Measurements from ENCODE around the gene BORCS6. TPM values are rescaled to one million over a fixed set of nuclear protein-coding genes. Genes with fewer than 3 reads are reported as not detected.

Gene BORCS6
- total and polyA plus RNA-seq, 9 of the 15 experiments (the other 6 are each of a cell fraction or from before 2014, with no cell fraction given): 0.01 to 7.4 (median 2.3) TPM

DNA sequence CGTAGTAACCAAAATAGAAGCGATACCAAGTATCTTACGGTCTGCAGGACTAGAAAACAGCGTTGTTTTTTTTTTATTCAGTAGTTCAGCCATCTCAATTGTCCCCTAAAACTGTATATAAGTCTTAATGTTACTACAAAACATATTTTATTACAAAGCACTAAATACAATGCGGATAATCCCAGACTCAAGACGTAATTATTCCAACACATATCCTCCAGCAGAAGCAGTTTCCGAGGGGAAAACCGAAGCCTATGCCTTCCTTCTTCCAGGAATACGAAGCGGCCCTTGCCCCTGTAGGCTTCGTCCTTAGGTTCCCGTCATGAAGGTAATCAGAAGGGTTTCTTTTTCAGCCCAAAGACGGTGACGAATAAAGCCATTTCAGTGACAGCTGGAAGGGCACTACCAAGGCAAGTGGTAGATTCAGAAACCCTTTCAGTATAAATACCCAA, 16.1 kb downstream of the BORCS6 start (continued):
- TF ChIP-seq ZNF699 (CRISPR knock-in tag; IDR thresholded peaks at IDR 0.05; ENCODE audit: insufficient replicate concordance): no peak
- no peak for TF ChIP-seq ZNF347 (CRISPR knock-in tag; IDR thresholded peaks at IDR 0.05; ENCODE audit: low read depth)
- TF ChIP-seq CHD7 (IDR thresholded peaks at IDR 0.05; ENCODE audit: low read depth, low read length): peak; percentile 96
- TF ChIP-seq HOXB6 (CRISPR knock-in tag; IDR thresholded peaks at IDR 0.05; ENCODE audit: borderline replicate concordance): no peak
- no peak for TF ChIP-seq GTF2B (IDR thresholded peaks at IDR 0.05; ENCODE audit: extremely low read depth, insufficient read length)
- no peak for TF ChIP-seq EHMT2 (IDR thresholded peaks at IDR 0.05)
- TF ChIP-seq, protein P1, sequence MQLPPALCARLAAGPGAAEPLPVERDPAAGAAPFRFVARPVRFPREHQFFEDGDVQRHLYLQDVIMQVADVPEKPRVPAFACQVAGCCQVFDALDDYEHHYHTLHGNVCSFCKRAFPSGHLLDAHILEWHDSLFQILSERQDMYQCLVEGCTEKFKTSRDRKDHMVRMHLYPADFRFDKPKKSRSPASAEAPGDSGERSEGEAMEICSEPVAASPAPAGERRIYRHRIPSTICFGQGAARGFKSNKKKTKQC (CRISPR knock-in tag; IDR thresholded peaks at IDR 0.05): no peak
- TF ChIP-seq KDM2B (CRISPR knock-in tag; IDR thresholded peaks at IDR 0.05): no peak
- no peak for TF ChIP-seq RBFOX2 (IDR thresholded peaks at IDR 0.05; ENCODE audit: low read depth, low read length)
- TF ChIP-seq CTCF (IDR thresholded peaks at IDR 0.05 in 2 of 3, conservative IDR thresholded peaks at IDR 0.05 in 1 of 3; ENCODE audit: insufficient read depth in 2 of 3, low read depth in 1 of 3, low read length in 3 of 3): 0 out of 6 replicates have a peak, but pooled peaks of 1 of the 3 experiments have one; percentile 14
- TF ChIP-seq FOSL1 (tag; conservative IDR thresholded peaks at IDR 0.05): 0 out of 2 replicates have a peak, but pooled peaks have one; percentile 3
- TF ChIP-seq ZNF76 (CRISPR knock-in tag; IDR thresholded peaks at IDR 0.05; ENCODE audit: borderline replicate concordance): no peak
- TF ChIP-seq ZNF23 (CRISPR knock-in tag; IDR thresholded peaks at IDR 0.05): no peak
